ENCODE results near the gene DNAJC9.

Gene DNAJC9

DNA sequence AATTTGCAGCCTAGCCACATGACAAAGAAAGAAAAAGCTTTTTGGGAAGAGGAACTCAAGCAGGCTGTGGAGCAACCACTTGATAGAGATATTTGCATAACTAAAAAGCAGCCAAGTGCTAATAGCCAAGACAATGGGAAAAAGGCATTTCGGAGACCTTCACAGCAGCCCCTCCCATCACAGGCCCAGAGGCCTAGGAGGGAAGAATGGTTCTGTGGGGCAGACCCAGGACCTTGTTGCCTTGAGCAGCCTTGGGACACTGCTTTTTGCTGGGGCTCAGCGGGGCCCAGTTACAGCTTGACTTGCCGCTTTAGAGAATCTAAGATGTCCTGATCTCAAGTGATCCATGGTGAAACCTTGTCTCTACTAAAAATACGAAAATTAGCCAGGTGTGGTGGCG is 40.7 kb downstream of the DNAJC9 start:
- H3K4me3 ChIP-seq (ENCODE audit: low read length), result no peak overlapping the region
- no peak for DNase-seq (ENCODE audit: low read depth, low spot score)

- no peak overlapping the region for H3K4me3 ChIP-seq (ENCODE audit: low read length)
- DNase-seq (ENCODE audit: low read depth, low spot score), result no peak
Measured at GRCh38 chr10:73205890-73206289, 41.2 kb downstream of the DNAJC9 start.

GRCh38 chr10:73205081-73205480 is 42.0 kb downstream of the DNAJC9 start:
- H3K4me3 ChIP-seq (ENCODE audit: low read length), result no peak overlapping the region
- DNase-seq (ENCODE audit: low read depth, low spot score), result no peak
